GM23338 (cell line): ENCODE measurements around the gene CFAP90. TPM values are rescaled to one million over a fixed set of nuclear protein-coding genes. Genes with fewer than 3 reads are reported as not detected.

ENCODE experiments used
- ATAC-seq: fragments of 200-7000 bp; cut with Tn5 transposase; 3 replicates; pipeline ENCODE4 v1.9.1; 2020
- DNase-seq: peaks from one replicate; pipeline ENCODE4 v3.0.0-alpha.2; 2015; ENCODE audit warnings: low spot score
- H2AFZ ChIP-seq: fragments of 200-600 bp; sonication (generic); 2 replicates; pipeline ENCODE4 v1.8.0; 2016; ENCODE audit warnings: antibody characterized with exemption, mild to moderate bottlenecking, moderate library complexity
- H3F3A ChIP-seq: fragments of 200-600 bp; sonication (generic); replicated peaks from 2 replicates; pipeline ENCODE4 v1.8.0; 2017; ENCODE audit warnings: antibody characterized with exemption, mixed run types, low read depth
- H3K27ac ChIP-seq: fragments of 200-600 bp; sonication (generic); 2 replicates; pipeline ENCODE4 v1.6.1; 2016; ENCODE audit warnings: low read depth
- H3K27me3 ChIP-seq: fragments of 200-600 bp; sonication (generic); 2 replicates; pipeline ENCODE4 v1.8.0; 2016; ENCODE audit warnings: mild to moderate bottlenecking, mixed run types, moderate library complexity; ENCODE audit not compliant: insufficient read depth
- H3K36me3 ChIP-seq: fragments of 200-600 bp; sonication (generic); 2 replicates; pipeline ENCODE4 v1.8.0; 2016; ENCODE audit warnings: mild to moderate bottlenecking; ENCODE audit not compliant: insufficient read depth
- H3K4me1 ChIP-seq: fragments of 200-600 bp; sonication (generic); 2 replicates; pipeline ENCODE4 v1.8.0; 2016; ENCODE audit warnings: mild to moderate bottlenecking, moderate library complexity; ENCODE audit not compliant: insufficient read depth
- H3K4me2 ChIP-seq: fragments of 200-600 bp; sonication (generic); 2 replicates; pipeline ENCODE4 v1.7.1; 2017; ENCODE audit warnings: mixed run types
- H3K4me3 ChIP-seq: fragments of 200-600 bp; sonication (generic); 2 replicates; pipeline ENCODE4 v1.6.1; 2016; ENCODE audit warnings: mixed run types
- H3K79me2 ChIP-seq: fragments of 200-600 bp; sonication (generic); replicated peaks from 2 replicates; pipeline ENCODE4 v1.8.0; 2017; ENCODE audit warnings: mild to moderate bottlenecking; ENCODE audit not compliant: insufficient read depth
- H3K9me2 ChIP-seq: fragments of 200-600 bp; sonication (generic); 2 replicates; pipeline ENCODE4 v1.8.0; 2017; ENCODE audit not compliant: insufficient read depth
- H4K20me1 ChIP-seq: fragments of 200-600 bp; sonication (generic); replicated peaks from 2 replicates; pipeline ENCODE4 v1.8.0; 2017; ENCODE audit warnings: mild to moderate bottlenecking; ENCODE audit not compliant: insufficient read depth
- H3K27ac Mint-ChIP-seq: 2 replicates; pipeline ENCODE4 v1.8.0; 2020; ENCODE audit warnings: inconsistent platforms, mild to moderate bottlenecking, moderate library complexity, mixed read lengths
- H3K27me3 Mint-ChIP-seq: 3 replicates; pipeline ENCODE4 v1.8.0; 2022; ENCODE audit warnings: low read depth, mild to moderate bottlenecking, moderate library complexity, mixed read lengths, inconsistent platforms; ENCODE audit not compliant: insufficient read depth, poor library complexity
- H3K36me3 Mint-ChIP-seq: 3 replicates; pipeline ENCODE4 v1.8.0; 2021; ENCODE audit warnings: low read depth, mild to moderate bottlenecking, inconsistent platforms, moderate library complexity, mixed read lengths
- H3K4me1 Mint-ChIP-seq: 3 replicates; pipeline ENCODE4 v1.8.0; 2020; ENCODE audit warnings: mild to moderate bottlenecking, inconsistent platforms, mixed read lengths
- H3K4me3 Mint-ChIP-seq: 3 replicates; pipeline ENCODE4 v1.8.0; 2021; ENCODE audit warnings: moderate library complexity, mild to moderate bottlenecking, inconsistent platforms, mixed read lengths
- H3K9me3 Mint-ChIP-seq: 3 replicates; pipeline ENCODE4 v1.8.0; 2020; ENCODE audit warnings: moderate library complexity, mild to moderate bottlenecking, inconsistent platforms, mixed read lengths
- CREB1 ChIP-seq: fragments of 250-450 bp; sonication (Bioruptor Pico); IDR thresholded peaks from 2 replicates; pipeline ENCODE4 v1.5.0; 2020; ENCODE audit warnings: low read depth, mild to moderate bottlenecking, moderate library complexity
- CTCF ChIP-seq, 2 experiments: fragments of 200-600 bp in 1 of 2; sonication (generic) in 1 of 2; conservative IDR thresholded peaks; 2 replicates each; pipeline versions ENCODE4 v1.5.1 to v1.6.1; 2016 to 2017; ENCODE audit warnings: antibody characterized with exemption in 2 of 2, low read depth in 2 of 2, mild to moderate bottlenecking in 2 of 2, moderate library complexity in 1 of 2
- EZH2 ChIP-seq: fragments of 200-600 bp; sonication (generic); IDR thresholded peaks from one replicate; pipeline ENCODE4 v1.8.0; 2017; ENCODE audit warnings: antibody characterized with exemption, mild to moderate bottlenecking, low read depth; ENCODE audit not compliant: unreplicated experiment
- EZH2phosphoT487 ChIP-seq: fragments of 200-600 bp; sonication (generic); IDR thresholded peaks from one replicate; pipeline ENCODE4 v1.8.1; 2018; ENCODE audit warnings: antibody characterized with exemption; ENCODE audit not compliant: unreplicated experiment
- JUNB ChIP-seq: IDR thresholded peaks from one replicate; pipeline ENCODE4 v1.6.1; 2016; ENCODE audit warnings: antibody characterized with exemption; ENCODE audit not compliant: unreplicated experiment
- NANOG ChIP-seq: IDR thresholded peaks from 2 replicates; pipeline ENCODE4 v1.6.1; 2016; ENCODE audit warnings: antibody characterized with exemption, borderline replicate concordance
- POLR2AphosphoS5 ChIP-seq: IDR thresholded peaks from 2 replicates; pipeline ENCODE4 v1.6.1; 2016; ENCODE audit warnings: antibody characterized with exemption, low read depth
- REST ChIP-seq: IDR thresholded peaks from one replicate; pipeline ENCODE4 v1.6.1; 2018; ENCODE audit warnings: antibody characterized with exemption; ENCODE audit not compliant: unreplicated experiment
- ZNF462 ChIP-seq: fragments of 250-450 bp; sonication (Bioruptor Pico); IDR thresholded peaks from 2 replicates; pipeline ENCODE4 v1.5.0; 2020; ENCODE audit warnings: mild to moderate bottlenecking, moderate library complexity
- polyA plus RNA-seq: library from polyadenylated mRNA; unstranded; fragments of >200 nt; fragmentation: Nextera tagmentation; extraction: Ambion mirVana; gene quantifications from 2 replicates; pipeline ENCODE4 v1.2.1, GENCODE V29; 2016
- total RNA-seq: library from RNA; depleted of rRNA; stranded (reverse); fragments of >200 nt; shearing (Covaris generic); gene quantifications from 2 replicates; pipeline ENCODE4 v1.2.3, GENCODE V29; 2014

The CFAP90 gene
- total and polyA plus RNA-seq, 2 experiments from 2014 or later = 0.10 to 1.0 TPM

- H3K9me3 Mint-ChIP-seq = no peaks in the 10 kb centered on the region
- Histone ChIP-seq H3K9me2 (peaks cover 6% of the 10 kb centered on the region), H4K20me1 (no peaks in the 10 kb centered on the region), H2AFZ (no peak overlapping the region), H3K27me3 (no peaks in the 10 kb centered on the region), H3K27ac (no peak overlapping the region), H3K4me1 (peaks cover 17% of the 10 kb centered on the region), H3K36me3 (peaks cover 9% of the 10 kb centered on the region; the same call in 1 of the 2 replicates), H3K4me3 (no peak overlapping the region), H3K79me2 (no peaks in the 10 kb centered on the region), H3F3A (no peaks in the 10 kb centered on the region; the same call in 1 of the 2 replicates), H3K4me2 (0 out of 2 replicates have a peak overlapping the region, but pooled peaks have one; percentile 28)
- no peak overlapping the region for H3K4me3 Mint-ChIP-seq
- H3K4me1 Mint-ChIP-seq = peaks cover 42% of the 10 kb centered on the region
- peaks cover 23% of the 10 kb centered on the region for H3K36me3 Mint-ChIP-seq
- TF ChIP-seq CTCF (conservative IDR thresholded peaks at IDR 0.05; ENCODE audit: low read depth in 2 of 2) (no peak), POLR2AphosphoS5 (no peak), NANOG (no peak), CREB1 (no peak), EZH2phosphoT487 (no peak)
- peaks cover 6% of the 10 kb centered on the region for H3K27me3 Mint-ChIP-seq
- H3K27ac Mint-ChIP-seq = peak overlapping the region; percentile 25; the same call in 1 of the 2 replicates
- ATAC-seq (no peak), DNase-seq (no peak)
Observed at GRCh38 chr5:7784683-7785380, 66.1 kb downstream of the CFAP90 start.

GRCh38 chr5:7781899-7782298, 69.0 kb downstream of the CFAP90 start:
- H3F3A ChIP-seq = peaks cover 5% of the 10 kb centered on the region; the same call in 1 of the 2 replicates
- H3K9me3 Mint-ChIP-seq = no peaks in the 10 kb centered on the region
- H3K36me3 ChIP-seq = peaks cover 9% of the 10 kb centered on the region; the same call in 1 of the 2 replicates
- no peak overlapping the region for H3K4me3 Mint-ChIP-seq
- H3K36me3 Mint-ChIP-seq = peaks cover 26% of the 10 kb centered on the region
- H3K27ac Mint-ChIP-seq = no peak overlapping the region
- H3K27me3 ChIP-seq = no peaks in the 10 kb centered on the region
- no peak for ATAC-seq
- peaks cover 6% of the 10 kb centered on the region for H3K27me3 Mint-ChIP-seq
- H3K4me1 Mint-ChIP-seq = peaks cover 35% of the 10 kb centered on the region
- no peak overlapping the region for H3K27ac ChIP-seq
- H2AFZ ChIP-seq = no peak overlapping the region
- peaks cover 6% of the 10 kb centered on the region for H3K9me2 ChIP-seq
- 0 out of 2 replicates have a peak, but pooled peaks cover 6% of the 10 kb centered on the region for H4K20me1 ChIP-seq
- H3K4me3 ChIP-seq = no peak overlapping the region
- DNase-seq = no peak
- no peaks in the 10 kb centered on the region for H3K79me2 ChIP-seq
- H3K4me1 ChIP-seq = peaks cover 16% of the 10 kb centered on the region
- H3K4me2 ChIP-seq = no peak overlapping the region
- TF ChIP-seq EZH2 (no peak), REST (no peak), ZNF462 (CRISPR knock-in tag) (no peak), JUNB (no peak), POLR2AphosphoS5 (no peak)
